Endodermal cell (in vitro differentiated cells): ENCODE data around the gene PTPRE. TPM values are rescaled to one million over a fixed set of nuclear protein-coding genes. Genes with fewer than 3 reads are reported as not detected.

Experiments
- DNase-seq: peaks from one replicate; pipeline ENCODE4 v3.0.0-alpha.2; 2017
- H3K27ac ChIP-seq: 2 replicates; pipeline ENCODE4 v1.5.1; 2013; ENCODE audit warnings: mild to moderate bottlenecking, low read depth, low read length, moderate library complexity
- H3K27me3 ChIP-seq: 2 replicates; pipeline ENCODE4 v1.6.1; 2013; ENCODE audit warnings: mild to moderate bottlenecking, low read length, moderate library complexity; ENCODE audit not compliant: insufficient read depth, control insufficient read depth, poor library complexity, severe bottlenecking
- H3K36me3 ChIP-seq: 2 replicates; pipeline ENCODE4 v1.7.0; 2013; ENCODE audit warnings: mild to moderate bottlenecking, low read length, moderate library complexity; ENCODE audit not compliant: control insufficient read depth, insufficient read depth
- H3K4me1 ChIP-seq: one replicate; pipeline ENCODE4 v1.7.0; 2013; ENCODE audit warnings: low read length; ENCODE audit not compliant: control insufficient read depth, insufficient read depth
- H3K4me3 ChIP-seq: 2 replicates; pipeline ENCODE4 v1.5.1; 2013; ENCODE audit warnings: mild to moderate bottlenecking, low read length, moderate library complexity
- H3K9ac ChIP-seq: 2 replicates; pipeline ENCODE4 v1.6.1; 2013; ENCODE audit warnings: mild to moderate bottlenecking, low read length, moderate library complexity; ENCODE audit not compliant: poor library complexity, severe bottlenecking; ENCODE audit errors: extremely low read depth
- H3K9me3 ChIP-seq: 2 replicates; pipeline ENCODE4 v1.6.1; 2013; ENCODE audit warnings: mild to moderate bottlenecking, low read length, moderate library complexity; ENCODE audit not compliant: control insufficient read depth
- H3K27ac Mint-ChIP-seq: 2 replicates; pipeline ENCODE4 v1.8.0; 2020; ENCODE audit warnings: mixed read lengths
- H3K27me3 Mint-ChIP-seq: 2 replicates; pipeline ENCODE4 v1.8.0; 2021; ENCODE audit warnings: mild to moderate bottlenecking, mixed read lengths; ENCODE audit not compliant: insufficient read depth
- H3K36me3 Mint-ChIP-seq: 2 replicates; pipeline ENCODE4 v1.8.0; 2020; ENCODE audit warnings: low read depth, mixed read lengths
- H3K4me1 Mint-ChIP-seq: 2 replicates; pipeline ENCODE4 v1.8.0; 2020; ENCODE audit warnings: mixed read lengths
- H3K4me3 Mint-ChIP-seq: 2 replicates; pipeline ENCODE4 v1.8.0; 2020; ENCODE audit warnings: mild to moderate bottlenecking, moderate library complexity, mixed read lengths
- H3K9me3 Mint-ChIP-seq: 2 replicates; pipeline ENCODE4 v1.8.0; 2020; ENCODE audit warnings: mild to moderate bottlenecking, mixed read lengths
- WGBS, 2 experiments: methylation state at CpG; one replicate each; pipeline versions ENCODE4 v1.1.5 to v1.1.7; 2013; ENCODE audit warnings: missing lambda C conversion rate in 2 of 2, mixed read lengths in 1 of 2; ENCODE audit not compliant: insufficient coverage in 1 of 2, insufficient read length in 1 of 2; 5-methylcytosine and 5-hydroxymethylcytosine counted together
- total RNA-seq, 2 donors: library from RNA; stranded (reverse); fragmentation: NEBNext Ultra II Directional in 1 of 2; extraction: Animal tissue kit (Norgen Biotek cat#: 25700) in 1 of 2; gene quantifications; 2 replicates in 1 of 2; 3 replicates in 1 of 2; pipeline ENCODE4 v1.2.1, GENCODE V29; 2021
- TF ChIP-seq, protein P1 (sequence below): fragments of 200-600 bp; sonication (generic); conservative IDR thresholded peaks from 2 replicates; pipeline ENCODE4 v1.5.0; 2021; ENCODE audit warnings: antibody characterized with exemption, mild to moderate bottlenecking

Gene PTPRE
- total RNA-seq, 2 donors from 2014 or later = 0.75 to 3.0 TPM

DNA sequence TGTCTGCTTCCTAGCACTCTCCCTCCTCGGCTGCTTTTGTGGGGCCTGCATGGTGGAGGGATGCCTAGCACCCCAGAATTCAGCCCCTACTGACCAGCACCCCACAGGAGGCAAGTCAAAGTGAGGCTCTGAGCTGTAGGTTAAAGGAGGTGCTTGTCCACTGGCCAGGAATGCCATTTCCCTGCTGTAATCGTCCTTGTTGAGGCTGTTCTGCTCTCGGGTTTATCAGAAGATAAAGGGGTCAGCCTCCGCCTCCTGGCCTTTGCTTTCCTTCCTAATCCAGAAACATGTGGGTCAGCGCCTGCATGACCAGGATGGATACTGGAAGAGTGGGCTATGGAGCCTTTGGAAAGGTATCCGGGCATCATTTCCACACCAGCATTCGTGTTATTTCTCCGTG, 120.4 kb downstream of the PTPRE start:
- Histone ChIP-seq H3K4me1 (peaks cover 4% of the 10 kb centered on the region), H3K27ac (no peak overlapping the region), H3K9ac (no peak overlapping the region), H3K9me3 (no peaks in the 10 kb centered on the region), H3K36me3 (no peaks in the 10 kb centered on the region), H3K4me3 (no peak overlapping the region), H3K27me3 (no peaks in the 10 kb centered on the region)
- WGBS, 2 experiments = 80 to 90% methylated on average over 7 to 8 of the region's 8 CpGs
- no peak overlapping the region for H3K4me3 Mint-ChIP-seq
- TF ChIP-seq, protein P1, sequence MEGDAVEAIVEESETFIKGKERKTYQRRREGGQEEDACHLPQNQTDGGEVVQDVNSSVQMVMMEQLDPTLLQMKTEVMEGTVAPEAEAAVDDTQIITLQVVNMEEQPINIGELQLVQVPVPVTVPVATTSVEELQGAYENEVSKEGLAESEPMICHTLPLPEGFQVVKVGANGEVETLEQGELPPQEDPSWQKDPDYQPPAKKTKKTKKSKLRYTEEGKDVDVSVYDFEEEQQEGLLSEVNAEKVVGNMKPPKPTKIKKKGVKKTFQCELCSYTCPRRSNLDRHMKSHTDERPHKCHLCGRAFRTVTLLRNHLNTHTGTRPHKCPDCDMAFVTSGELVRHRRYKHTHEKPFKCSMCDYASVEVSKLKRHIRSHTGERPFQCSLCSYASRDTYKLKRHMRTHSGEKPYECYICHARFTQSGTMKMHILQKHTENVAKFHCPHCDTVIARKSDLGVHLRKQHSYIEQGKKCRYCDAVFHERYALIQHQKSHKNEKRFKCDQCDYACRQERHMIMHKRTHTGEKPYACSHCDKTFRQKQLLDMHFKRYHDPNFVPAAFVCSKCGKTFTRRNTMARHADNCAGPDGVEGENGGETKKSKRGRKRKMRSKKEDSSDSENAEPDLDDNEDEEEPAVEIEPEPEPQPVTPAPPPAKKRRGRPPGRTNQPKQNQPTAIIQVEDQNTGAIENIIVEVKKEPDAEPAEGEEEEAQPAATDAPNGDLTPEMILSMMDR = no peak
- H3K36me3 Mint-ChIP-seq = no peaks in the 10 kb centered on the region
- peaks cover 2% of the 10 kb centered on the region for H3K27me3 Mint-ChIP-seq
- no peak overlapping the region for H3K27ac Mint-ChIP-seq
- H3K4me1 Mint-ChIP-seq = no peaks in the 10 kb centered on the region
- H3K9me3 Mint-ChIP-seq = no peaks in the 10 kb centered on the region
- DNase-seq = no peak

GRCh38 chr10:128027822-128028507, 121.1 kb downstream of the PTPRE start:
- Mint-ChIP-seq H3K27ac (no peak overlapping the region), H3K4me1 (no peaks in the 10 kb centered on the region), H3K27me3 (peaks cover 2% of the 10 kb centered on the region), H3K9me3 (no peaks in the 10 kb centered on the region), H3K4me3 (no peak overlapping the region), H3K36me3 (no peaks in the 10 kb centered on the region)
- H3K27me3 ChIP-seq = no peaks in the 10 kb centered on the region
- H3K27ac ChIP-seq = no peak overlapping the region
- H3K4me3 ChIP-seq = no peak overlapping the region
- peaks cover 4% of the 10 kb centered on the region for H3K4me1 ChIP-seq
- H3K9me3 ChIP-seq = no peaks in the 10 kb centered on the region
- WGBS, 2 experiments = 85 to 86% methylated on average over 11 to 17 of the region's 17 CpGs
- DNase-seq = no peak
- no peak overlapping the region for H3K9ac ChIP-seq
- H3K36me3 ChIP-seq = no peaks in the 10 kb centered on the region
- TF ChIP-seq, protein P1 = no peak

DNA sequence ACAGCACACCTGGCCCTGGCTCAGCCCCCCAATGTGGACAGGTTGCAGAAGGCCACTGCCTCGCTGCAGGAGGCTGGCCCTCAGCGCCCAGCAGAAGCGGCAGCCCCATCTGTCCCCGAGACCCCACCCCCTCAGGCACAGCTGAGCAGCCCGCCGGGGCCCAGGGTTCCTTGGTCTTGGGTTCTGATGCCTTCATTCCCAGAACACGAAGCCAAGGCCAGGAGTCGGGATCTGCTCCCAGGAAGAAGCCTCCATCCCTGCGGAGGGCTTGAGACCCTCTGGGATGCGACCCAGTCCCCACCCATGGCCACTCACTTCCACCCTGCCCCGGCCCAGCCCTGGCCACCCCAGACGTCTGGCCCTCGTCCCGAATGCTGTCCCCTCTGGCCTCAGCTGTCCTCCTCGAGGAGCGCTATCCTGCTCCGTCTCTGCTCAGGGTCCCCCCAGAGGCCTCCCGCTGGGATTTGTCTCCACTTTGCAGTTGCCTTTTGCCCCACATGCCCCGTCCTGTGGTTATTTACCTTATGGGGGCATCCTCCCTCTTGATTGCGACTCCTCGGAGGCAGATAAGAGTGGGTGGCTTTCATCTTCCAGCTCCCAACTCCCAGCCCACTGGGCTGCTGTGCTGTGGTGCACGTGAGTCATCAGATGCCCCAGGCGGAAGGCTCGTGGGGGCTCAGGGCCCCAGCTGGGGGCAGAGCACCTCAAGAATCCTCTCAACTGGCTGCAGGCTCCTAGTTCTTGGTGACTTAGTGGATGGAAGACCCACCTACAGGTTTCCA, 121.8 kb downstream of the PTPRE start:
- no peaks in the 10 kb centered on the region for H3K36me3 Mint-ChIP-seq
- H3K9me3 Mint-ChIP-seq = no peaks in the 10 kb centered on the region
- no peak for DNase-seq
- TF ChIP-seq, protein P1 = no peak
- H3K4me1 Mint-ChIP-seq = no peaks in the 10 kb centered on the region
- peaks cover 2% of the 10 kb centered on the region for H3K27me3 Mint-ChIP-seq
- no peak overlapping the region for H3K4me3 Mint-ChIP-seq
- H3K27ac Mint-ChIP-seq = no peak overlapping the region
- peaks cover 4% of the 10 kb centered on the region for H3K4me1 ChIP-seq
- no peak overlapping the region for H3K9ac ChIP-seq
- H3K9me3 ChIP-seq = no peaks in the 10 kb centered on the region
- H3K27ac ChIP-seq = no peak overlapping the region
- no peaks in the 10 kb centered on the region for H3K27me3 ChIP-seq
- no peaks in the 10 kb centered on the region for H3K36me3 ChIP-seq
- WGBS, 2 experiments = 90 to 100% methylated on average over 6 to 24 of the region's 24 CpGs
- no peak overlapping the region for H3K4me3 ChIP-seq
